HEK293 (cell line): Measurements from ENCODE around the gene OPHN1.

Experiments used
- GLI4 ChIP-seq: fragments of 450-650 bp; formaldehyde crosslinking; IDR thresholded peaks from 2 replicates; pipeline ENCODE4 v1.5.1; 2016; ENCODE audit warnings: missing biosample characterization, missing genetic modification characterization
- HOXD13 ChIP-seq: sonication (generic); formaldehyde crosslinking; IDR thresholded peaks from 2 replicates; pipeline ENCODE4 v1.8.0; 2022; ENCODE audit warnings: missing genetic modification reagents, borderline replicate concordance
- INSM2 ChIP-seq: fragments of 450-650 bp; formaldehyde crosslinking; IDR thresholded peaks from 2 replicates; pipeline ENCODE4 v1.5.1; 2016; ENCODE audit warnings: missing biosample characterization, missing genetic modification characterization
- PRDM6 ChIP-seq: fragments of 450-650 bp; formaldehyde crosslinking; IDR thresholded peaks from 2 replicates; pipeline ENCODE4 v1.5.1; 2017; ENCODE audit warnings: missing biosample characterization, missing genetic modification characterization
- SETDB1 ChIP-seq: IDR thresholded peaks from one replicate; pipeline ENCODE4 v1.6.1; 2017; ENCODE audit warnings: mild to moderate bottlenecking, low read length, moderate library complexity, mixed read lengths; ENCODE audit not compliant: insufficient read length
- SP7 ChIP-seq: fragments of 450-650 bp; formaldehyde crosslinking; IDR thresholded peaks from 2 replicates; pipeline ENCODE4 v1.5.1; 2016; ENCODE audit warnings: missing biosample characterization, missing genetic modification characterization
- TRIM28 ChIP-seq: IDR thresholded peaks from 2 replicates; pipeline ENCODE4 v1.6.1; 2011; ENCODE audit warnings: low read length, control low read depth, borderline replicate concordance
- ZBTB8A ChIP-seq: fragments of 450-650 bp; formaldehyde crosslinking; IDR thresholded peaks from 2 replicates; pipeline ENCODE4 v1.5.1; 2016; ENCODE audit warnings: missing biosample characterization, missing genetic modification characterization
- ZEB2 ChIP-seq: fragments of 450-650 bp; formaldehyde crosslinking; IDR thresholded peaks from 2 replicates; pipeline ENCODE4 v1.5.1; 2016; ENCODE audit warnings: missing biosample characterization, missing genetic modification characterization
- ZFP69B ChIP-seq: fragments of 450-650 bp; formaldehyde crosslinking; IDR thresholded peaks from 2 replicates; pipeline ENCODE4 v1.5.1; 2016; ENCODE audit warnings: missing biosample characterization, missing genetic modification characterization
- ZNF146 ChIP-seq: fragments of 450-650 bp; formaldehyde crosslinking; IDR thresholded peaks from 2 replicates; pipeline ENCODE4 v1.5.1; 2016; ENCODE audit warnings: missing biosample characterization, missing genetic modification characterization
- ZNF2 ChIP-seq: fragments of 450-650 bp; formaldehyde crosslinking; IDR thresholded peaks from 2 replicates; pipeline ENCODE4 v1.5.1; 2016; ENCODE audit warnings: missing biosample characterization, missing genetic modification characterization
- ZNF335 ChIP-seq: fragments of 450-650 bp; formaldehyde crosslinking; conservative IDR thresholded peaks from 2 replicates; pipeline ENCODE4 v1.5.1; 2016; ENCODE audit warnings: missing biosample characterization, missing genetic modification characterization
- ZNF354C ChIP-seq: fragments of 450-650 bp; formaldehyde crosslinking; IDR thresholded peaks from 2 replicates; pipeline ENCODE4 v1.5.1; 2016; ENCODE audit warnings: missing biosample characterization, missing genetic modification characterization, low read depth, borderline replicate concordance
- ZNF398 ChIP-seq: fragments of 450-650 bp; formaldehyde crosslinking; IDR thresholded peaks from 2 replicates; pipeline ENCODE4 v1.5.1; 2017; ENCODE audit warnings: missing biosample characterization, missing genetic modification characterization
- ZNF48 ChIP-seq: fragments of 450-650 bp; formaldehyde crosslinking; IDR thresholded peaks from 2 replicates; pipeline ENCODE4 v1.5.1; 2016; ENCODE audit warnings: missing biosample characterization, missing genetic modification characterization
- ZNF510 ChIP-seq: fragments of 450-650 bp; formaldehyde crosslinking; IDR thresholded peaks from 2 replicates; pipeline ENCODE4 v1.5.1; 2018; ENCODE audit warnings: mild to moderate bottlenecking, missing genetic modification characterization, missing biosample characterization; ENCODE audit not compliant: insufficient replicate concordance
- ZNF521 ChIP-seq: fragments of 450-650 bp; formaldehyde crosslinking; IDR thresholded peaks from 2 replicates; pipeline ENCODE4 v1.5.1; 2017; ENCODE audit warnings: missing biosample characterization, mild to moderate bottlenecking, missing genetic modification characterization
- ZNF610 ChIP-seq: fragments of 450-650 bp; formaldehyde crosslinking; IDR thresholded peaks from 2 replicates; pipeline ENCODE4 v1.5.1; 2016; ENCODE audit warnings: missing biosample characterization, missing genetic modification characterization, borderline replicate concordance
- ZNF639 ChIP-seq: fragments of 450-650 bp; formaldehyde crosslinking; IDR thresholded peaks from 2 replicates; pipeline ENCODE4 v1.5.1; 2016; ENCODE audit warnings: missing biosample characterization, missing genetic modification characterization
- ZNF747 ChIP-seq: fragments of 450-650 bp; formaldehyde crosslinking; IDR thresholded peaks from 2 replicates; pipeline ENCODE4 v1.5.1; 2016; ENCODE audit warnings: missing biosample characterization, missing genetic modification characterization
- ZNF776 ChIP-seq: fragments of 450-650 bp; formaldehyde crosslinking; IDR thresholded peaks from 2 replicates; pipeline ENCODE4 v1.5.0; 2017; ENCODE audit warnings: missing biosample characterization, missing genetic modification characterization, borderline replicate concordance
- ZNF843 ChIP-seq: fragments of 450-650 bp; formaldehyde crosslinking; IDR thresholded peaks from 2 replicates; pipeline ENCODE4 v1.5.1; 2016; ENCODE audit warnings: missing biosample characterization, missing genetic modification characterization
- ZSCAN30 ChIP-seq: fragments of 450-650 bp; IDR thresholded peaks from 2 replicates; pipeline ENCODE4 v1.5.1; 2018; ENCODE audit warnings: missing biosample characterization, mild to moderate bottlenecking, missing genetic modification characterization, moderate library complexity
- TF ChIP-seq, protein P1 (sequence below): fragments of 450-650 bp; formaldehyde crosslinking; conservative IDR thresholded peaks from 2 replicates; pipeline ENCODE4 v1.5.1; 2016; ENCODE audit warnings: low read depth, missing biosample characterization, missing genetic modification characterization
- TF ChIP-seq, protein P2 (sequence below): fragments of 450-650 bp; formaldehyde crosslinking; IDR thresholded peaks from 2 replicates; pipeline ENCODE4 v1.5.1; 2017; ENCODE audit warnings: missing biosample characterization, mild to moderate bottlenecking, missing genetic modification characterization, moderate library complexity

Gene OPHN1

DNA sequence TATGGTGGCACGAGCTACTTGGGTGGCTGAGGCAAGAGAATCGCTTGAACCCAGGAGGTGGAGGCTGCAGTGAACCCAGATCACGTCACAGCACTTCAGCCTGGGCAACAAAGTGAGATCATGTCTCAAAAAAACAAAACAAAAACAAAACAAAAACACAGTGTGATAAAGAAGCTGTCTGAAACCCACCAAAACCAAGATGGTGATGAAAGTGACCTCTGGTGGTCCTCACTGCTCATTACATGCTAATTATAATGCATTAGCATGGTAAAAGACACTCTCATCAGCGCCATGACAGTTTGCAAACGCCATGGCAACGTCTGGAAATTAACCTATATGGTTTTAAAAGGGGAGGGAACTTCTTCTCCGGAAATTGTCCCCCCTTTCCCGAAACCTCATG, 29.4 kb upstream of the OPHN1 start (continued):
- TF ChIP-seq ZNF398 (tag by site-specific recombination) (no peak), ZNF610 (tag by site-specific recombination) (no peak), ZNF747 (tag by site-specific recombination) (no peak), ZFP69B (tag by site-specific recombination) (peak; percentile 78), ZNF639 (tag by site-specific recombination) (peak; percentile 91), TRIM28 (peak; percentile 64; the same call in 1 of the 2 replicates), ZNF146 (tag by site-specific recombination) (no peak; the same call in 1 of the 2 replicates), SP7 (tag by site-specific recombination) (peak; percentile 68), ZSCAN30 (tag by site-specific recombination) (peak; percentile 36; the same call in 1 of the 2 replicates), ZNF354C (tag by site-specific recombination) (no peak), PRDM6 (tag by site-specific recombination) (no peak), ZNF335 (peak; percentile 50), ZNF843 (tag by site-specific recombination) (peak; percentile 38; the same call in 1 of the 2 replicates), INSM2 (peak; percentile 57; the same call in 1 of the 2 replicates), ZEB2 (tag by site-specific recombination) (peak; percentile 71), ZBTB8A (tag by site-specific recombination) (peak; percentile 54), HOXD13 (CRISPR knock-in tag) (no peak), ZNF2 (tag by site-specific recombination) (peak; percentile 99), ZNF776 (tag by site-specific recombination) (no peak), GLI4 (peak; percentile 88; the same call in 1 of the 2 replicates), ZNF521 (tag by site-specific recombination) (no peak), SETDB1 (no peak), ZNF510 (tag by site-specific recombination) (no peak), ZNF48 (no peak)
- TF ChIP-seq, protein P1, sequence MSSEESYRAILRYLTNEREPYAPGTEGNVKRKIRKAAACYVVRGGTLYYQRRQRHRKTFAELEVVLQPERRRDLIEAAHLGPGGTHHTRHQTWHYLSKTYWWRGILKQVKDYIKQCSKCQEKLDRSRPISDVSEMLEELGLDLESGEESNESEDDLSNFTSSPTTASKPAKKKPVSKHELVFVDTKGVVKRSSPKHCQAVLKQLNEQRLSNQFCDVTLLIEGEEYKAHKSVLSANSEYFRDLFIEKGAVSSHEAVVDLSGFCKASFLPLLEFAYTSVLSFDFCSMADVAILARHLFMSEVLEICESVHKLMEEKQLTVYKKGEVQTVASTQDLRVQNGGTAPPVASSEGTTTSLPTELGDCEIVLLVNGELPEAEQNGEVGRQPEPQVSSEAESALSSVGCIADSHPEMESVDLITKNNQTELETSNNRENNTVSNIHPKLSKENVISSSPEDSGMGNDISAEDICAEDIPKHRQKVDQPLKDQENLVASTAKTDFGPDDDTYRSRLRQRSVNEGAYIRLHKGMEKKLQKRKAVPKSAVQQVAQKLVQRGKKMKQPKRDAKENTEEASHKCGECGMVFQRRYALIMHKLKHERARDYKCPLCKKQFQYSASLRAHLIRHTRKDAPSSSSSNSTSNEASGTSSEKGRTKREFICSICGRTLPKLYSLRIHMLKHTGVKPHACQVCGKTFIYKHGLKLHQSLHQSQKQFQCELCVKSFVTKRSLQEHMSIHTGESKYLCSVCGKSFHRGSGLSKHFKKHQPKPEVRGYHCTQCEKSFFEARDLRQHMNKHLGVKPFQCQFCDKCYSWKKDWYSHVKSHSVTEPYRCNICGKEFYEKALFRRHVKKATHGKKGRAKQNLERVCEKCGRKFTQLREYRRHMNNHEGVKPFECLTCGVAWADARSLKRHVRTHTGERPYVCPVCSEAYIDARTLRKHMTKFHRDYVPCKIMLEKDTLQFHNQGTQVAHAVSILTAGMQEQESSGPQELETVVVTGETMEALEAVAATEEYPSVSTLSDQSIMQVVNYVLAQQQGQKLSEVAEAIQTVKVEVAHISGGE: no peak
- TF ChIP-seq, protein P2, sequence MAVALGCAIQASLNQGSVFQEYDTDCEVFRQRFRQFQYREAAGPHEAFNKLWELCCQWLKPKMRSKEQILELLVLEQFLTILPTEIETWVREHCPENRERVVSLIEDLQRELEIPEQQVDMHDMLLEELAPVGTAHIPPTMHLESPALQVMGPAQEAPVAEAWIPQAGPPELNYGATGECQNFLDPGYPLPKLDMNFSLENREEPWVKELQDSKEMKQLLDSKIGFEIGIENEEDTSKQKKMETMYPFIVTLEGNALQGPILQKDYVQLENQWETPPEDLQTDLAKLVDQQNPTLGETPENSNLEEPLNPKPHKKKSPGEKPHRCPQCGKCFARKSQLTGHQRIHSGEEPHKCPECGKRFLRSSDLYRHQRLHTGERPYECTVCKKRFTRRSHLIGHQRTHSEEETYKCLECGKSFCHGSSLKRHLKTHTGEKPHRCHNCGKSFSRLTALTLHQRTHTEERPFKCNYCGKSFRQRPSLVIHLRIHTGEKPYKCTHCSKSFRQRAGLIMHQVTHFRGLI (tag by site-specific recombination): no peak
